Aorta (tissue), 5 donors: ENCODE measurements around the gene GRAPL. TPM values are rescaled to one million over a fixed set of nuclear protein-coding genes. Genes with fewer than 3 reads are reported as not detected.
"Not testable (repeated sequence)": the region's sequence is repeated elsewhere in the genome, so short reads cannot be mapped to it uniquely, and the experiment has no call there.

ENCODE experiments used
- ATAC-seq: fragments of 200-7000 bp; cut with Tn5 transposase; one replicate; pipeline ENCODE4 v1.9.1; 2022; ENCODE audit warnings: moderate library complexity; ENCODE audit not compliant: low FRiP score
- DNase-seq, 2 donors: peaks; one replicate each; pipeline ENCODE4 v3.0.0-alpha.2; 2020
- H3K27ac ChIP-seq, 2 donors: one replicate each; pipeline ENCODE4 v1.5.1; 2013; ENCODE audit warnings: low read length in 2 of 2, mild to moderate bottlenecking in 2 of 2, moderate library complexity in 2 of 2, control low read depth in 1 of 2, inconsistent platforms in 1 of 2, low read depth in 1 of 2
- H3K27me3 ChIP-seq, 2 donors: one replicate each; pipeline ENCODE4 v1.6.1; 2013; ENCODE audit warnings: control low read depth in 1 of 2, low read length in 1 of 2, mild to moderate bottlenecking in 1 of 2, moderate library complexity in 1 of 2; ENCODE audit not compliant: insufficient read depth in 2 of 2, control insufficient read depth in 1 of 2
- H3K36me3 ChIP-seq, 2 donors: one replicate each; pipeline ENCODE4 v1.6.1; 2013; ENCODE audit warnings: control low read depth in 1 of 2, low read length in 1 of 2, mild to moderate bottlenecking in 1 of 2; ENCODE audit not compliant: insufficient read depth in 2 of 2, control insufficient read depth in 1 of 2
- H3K4me1 ChIP-seq, 2 donors: one replicate each; pipeline ENCODE4 v1.6.1; 2013; ENCODE audit warnings: low read length in 2 of 2, control low read depth in 1 of 2, mild to moderate bottlenecking in 1 of 2, moderate library complexity in 1 of 2; ENCODE audit not compliant: insufficient read depth in 2 of 2, control insufficient read depth in 1 of 2
- H3K4me3 ChIP-seq, 2 donors: one replicate each; pipeline ENCODE4 v1.5.1; 2013; ENCODE audit warnings: low read length in 2 of 2, control low read depth in 1 of 2, mild to moderate bottlenecking in 1 of 2
- H3K9me3 ChIP-seq: one replicate; pipeline ENCODE4 v1.6.1; 2013; ENCODE audit warnings: mild to moderate bottlenecking, low read length; ENCODE audit not compliant: control insufficient read depth
- WGBS, 2 donors: extraction: QIAGEN DNeasy Blood & Tissue Kit; methylation state at CpG; one replicate each; pipeline ENCODE4 v1.1.7; 2013; 5-methylcytosine and 5-hydroxymethylcytosine counted together
- intact Hi-C, 2 donors: fragments of 100-400 bp; cut with DNase I; formaldehyde crosslinking; loops; one replicate each; pipeline versions ENCODE4 v1.14.2 to v1.15.0; 2022
- long read RNA-seq, 2 donors: library from polyadenylated mRNA; unstranded; transcript quantifications; one replicate each; pipeline ENCODE4 v2.0.0, GENCODE V29; 2020 to 2021
- polyA plus RNA-seq, 2 donors: library from polyadenylated mRNA; stranded (reverse); fragments of 200-250 nt; gene quantifications; one replicate each; pipeline ENCODE4 v1.2.3, GENCODE V29; 2013
- total RNA-seq, 2 donors: library from RNA; stranded (reverse); fragmentation: NEBNext Ultra II Directional; extraction: Animal tissue kit (Norgen Biotek cat#: 25700); gene quantifications; one replicate each; pipeline ENCODE4 v1.2.1, GENCODE V29; 2021
- donor health status: healthy with polysubstance abuse.
- donor health status: Bipolar disorder and iron deficiency.
- donor health status: DM: no; HTN: no; CAD: no.
- donor health status: DM: no; HTN: no; CAD: no.
- donor health status: DM: yes; HTN: yes; CAD: no.

Gene GRAPL
- total RNA-seq = 1 to 10 TPM; 6.3 to 6.6 TPM
- not detected for polyA plus RNA-seq
- long read RNA-seq, donor 1, partial matches to known transcripts = 0 of 7 reads
- long read RNA-seq, donor 1, other reads (novel, unspliced or antisense) = 5 of 7 reads
- long read RNA-seq, donor 2, partial matches to known transcripts = 0 of 4 reads
- long read RNA-seq, donor 2, other reads (novel, unspliced or antisense) = 4 of 4 reads

DNA sequence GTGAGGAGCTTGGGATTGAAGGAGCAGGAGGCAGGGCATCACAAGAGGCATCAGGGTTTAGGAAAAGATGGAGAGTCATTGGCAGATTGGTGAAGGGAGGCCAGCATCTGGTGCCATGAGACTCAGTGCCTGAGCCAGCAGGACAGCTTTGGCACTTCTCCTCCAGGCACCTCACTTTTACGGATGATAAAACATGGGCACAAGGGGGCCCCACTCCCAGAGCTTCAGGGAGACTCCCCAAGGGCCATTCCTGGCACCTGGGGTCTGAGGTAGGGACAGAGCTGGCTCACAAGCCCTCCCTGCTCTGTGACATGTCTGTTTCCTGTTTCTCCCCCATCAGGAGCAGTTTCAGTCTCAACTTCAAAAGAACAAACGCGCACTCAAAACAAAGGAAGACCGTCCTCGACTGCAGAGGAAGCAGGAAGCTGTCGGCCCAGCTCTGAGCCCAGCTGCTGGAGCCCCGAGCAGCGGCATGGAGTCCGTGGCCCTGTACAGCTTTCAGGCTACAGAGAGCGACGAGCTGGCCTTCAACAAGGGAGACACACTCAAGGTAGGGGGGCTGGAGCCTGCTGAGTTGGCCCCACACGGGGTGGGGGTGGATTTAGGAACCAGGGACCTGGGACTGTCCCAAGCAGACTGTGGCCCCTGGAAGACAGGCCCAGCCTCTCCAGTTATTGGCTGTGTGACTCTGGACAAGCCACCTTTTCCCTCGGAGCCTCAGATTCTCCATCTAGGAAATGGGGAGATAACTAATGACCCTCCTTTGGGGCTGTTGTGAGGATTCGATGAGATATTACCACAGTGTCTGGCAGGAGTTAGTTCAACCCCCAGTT lies at the start of gene GRAPL:
TSS of gene GRAPL (plus strand) at position 442 of the 833 bp plus-strand sequence. CDS start at position 473, 31 bp downstream.
- ATAC-seq, H3K36me3 ChIP-seq, H3K27ac ChIP-seq, H3K4me1 ChIP-seq, intact Hi-C loops, H3K27me3 ChIP-seq, H3K4me3 ChIP-seq, H3K9me3 ChIP-seq, DNase-seq: not testable (repeated sequence)
- WGBS, 2 donors = no CpG with 5 or more reads among the region's 14 CpGs

DNA sequence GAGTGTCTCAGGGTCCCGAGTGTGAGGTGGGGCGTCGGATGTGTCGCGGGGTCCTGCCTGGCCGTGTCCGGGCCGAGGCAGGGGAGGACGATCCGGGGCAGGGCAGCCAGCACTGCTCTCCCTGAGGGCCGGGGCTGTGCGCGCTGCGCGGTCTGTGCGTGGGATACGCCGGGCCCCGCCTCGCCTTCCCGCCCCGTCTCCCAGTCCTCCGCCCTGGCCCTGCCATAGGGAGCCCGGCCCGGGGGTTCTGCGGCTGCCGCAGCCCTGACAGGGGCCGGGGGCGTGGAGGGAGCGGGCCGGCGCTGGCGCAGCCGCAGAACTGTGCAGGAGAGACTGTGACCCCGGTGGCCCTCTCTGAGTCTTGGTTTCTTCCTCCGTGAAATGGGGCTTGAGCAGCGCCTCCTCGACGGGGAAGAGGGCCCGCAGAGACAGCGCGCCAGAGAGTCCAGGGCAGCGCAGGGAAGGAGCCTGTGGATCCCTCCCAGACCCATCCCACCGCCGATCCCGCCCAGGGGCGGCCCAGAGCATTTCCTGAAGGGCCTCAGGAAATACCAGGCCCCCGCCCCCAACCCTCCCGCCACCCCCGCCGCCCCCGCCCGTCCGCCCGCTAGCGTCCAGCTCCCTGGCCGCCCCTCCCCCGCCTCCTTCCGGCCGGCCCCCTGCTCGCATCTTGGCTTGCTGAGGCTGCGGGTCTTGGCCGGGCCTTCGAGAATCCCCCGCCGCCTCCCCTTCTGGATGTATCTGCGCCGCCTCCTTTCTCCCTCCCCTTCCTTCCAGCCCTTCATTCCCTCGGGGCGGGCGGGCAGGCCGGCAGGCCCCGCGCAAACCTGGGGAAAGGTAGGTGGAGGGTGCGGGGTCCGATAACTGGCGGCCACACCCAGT lies 38.3 kb upstream of the GRAPL start:
- intact Hi-C loops, H3K27me3 ChIP-seq, H3K9me3 ChIP-seq, H3K4me1 ChIP-seq, H3K4me3 ChIP-seq, H3K27ac ChIP-seq, H3K36me3 ChIP-seq: not testable (repeated sequence)
- ATAC-seq = peak; percentile 89
- WGBS, 2 donors = 2% methylated on average over 13 of the region's 77 CpGs; no CpG with 5 or more reads in 1 of the 2 donors
- peak; percentile 5 to 37 for DNase-seq

DNA sequence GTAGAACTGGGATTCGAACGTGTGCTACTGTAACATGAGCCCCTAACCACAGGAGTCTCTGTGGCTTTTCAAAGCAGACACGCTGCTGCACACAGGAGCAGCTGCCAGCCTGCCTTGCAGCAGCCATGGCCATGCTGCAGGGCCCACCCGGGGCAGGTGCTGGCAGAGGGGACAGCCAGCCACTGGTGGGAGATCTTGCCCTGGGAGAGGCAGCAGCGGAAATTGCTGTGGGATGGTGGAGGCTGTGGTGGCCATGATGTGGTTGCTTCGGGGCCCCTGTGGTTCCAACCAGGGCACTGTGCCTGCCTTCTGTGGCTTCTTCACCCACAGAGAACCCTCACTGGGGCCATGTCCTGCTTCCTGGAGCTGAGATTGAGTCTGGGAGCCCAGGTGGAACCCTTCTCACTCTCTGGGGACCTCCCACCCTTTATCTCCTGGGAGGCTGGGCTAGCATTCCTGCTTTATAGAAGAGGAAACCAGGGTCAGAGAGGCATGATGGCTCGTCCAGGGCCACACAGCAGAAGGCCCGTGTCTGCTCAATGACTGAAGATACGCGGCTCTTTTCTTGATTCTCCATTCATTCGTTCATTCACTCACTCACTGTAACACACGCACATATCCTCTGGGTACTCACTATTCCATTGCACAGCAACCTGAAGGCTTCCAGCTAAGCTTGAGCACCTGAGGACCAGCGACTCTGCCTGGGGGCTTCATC lies 37.2 kb upstream of the GRAPL start:
- H3K27me3 ChIP-seq, H3K4me3 ChIP-seq, H3K36me3 ChIP-seq, intact Hi-C loops, H3K4me1 ChIP-seq, H3K27ac ChIP-seq, DNase-seq, H3K9me3 ChIP-seq, ATAC-seq: not testable (repeated sequence)
- WGBS, 2 donors = no CpG with 5 or more reads among the region's 13 CpGs

DNA sequence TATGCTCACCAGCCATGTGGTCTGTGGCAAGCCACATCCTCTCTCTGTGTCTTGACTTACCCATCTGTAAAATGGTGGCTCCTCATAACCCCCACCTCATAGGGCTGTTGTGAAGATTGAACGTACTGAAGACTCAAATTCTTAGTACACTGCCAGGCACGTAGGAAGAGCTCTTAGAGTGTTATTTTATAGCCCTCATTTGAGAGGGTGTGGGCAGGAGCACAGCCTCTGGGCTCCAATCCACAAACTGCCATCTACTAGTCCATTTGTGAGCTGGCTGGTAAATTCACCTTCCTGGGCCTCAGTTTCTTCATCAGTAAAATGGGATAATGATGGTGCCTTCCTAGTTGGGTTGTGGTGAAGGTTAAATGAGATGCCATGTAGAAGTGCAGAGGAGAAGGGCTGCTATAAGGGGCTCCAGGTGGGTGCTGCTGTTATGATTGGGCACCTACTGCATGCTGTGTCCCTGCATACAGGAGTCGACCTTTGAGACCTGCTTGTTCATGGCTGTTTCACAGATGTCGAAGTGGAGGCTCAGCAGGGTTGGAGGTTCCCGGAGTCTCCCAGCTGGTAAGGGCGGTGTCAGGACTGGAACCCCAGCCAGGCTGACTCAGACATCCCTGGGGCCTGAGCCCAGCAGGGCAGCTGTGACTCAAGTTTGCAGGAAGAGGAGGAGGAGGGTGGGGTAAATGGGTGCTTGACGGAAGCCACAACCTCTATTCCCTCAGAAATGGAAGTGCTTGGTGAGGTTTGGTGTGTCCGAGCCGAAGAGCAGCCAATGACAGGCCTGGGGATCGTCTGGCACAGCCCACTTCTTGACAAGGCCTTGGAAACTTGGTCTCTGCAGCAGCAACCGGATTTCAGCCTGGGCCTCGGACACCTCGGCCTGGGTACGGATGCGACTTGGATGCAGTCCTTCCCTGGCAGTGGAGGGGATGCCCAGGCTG lies 34.4 kb upstream of the GRAPL start:
- 21 to 26% methylated on average over 3 to 12 of the region's 15 CpGs for WGBS, 2 donors
- H3K27ac ChIP-seq = not testable (repeated sequence)

DNA sequence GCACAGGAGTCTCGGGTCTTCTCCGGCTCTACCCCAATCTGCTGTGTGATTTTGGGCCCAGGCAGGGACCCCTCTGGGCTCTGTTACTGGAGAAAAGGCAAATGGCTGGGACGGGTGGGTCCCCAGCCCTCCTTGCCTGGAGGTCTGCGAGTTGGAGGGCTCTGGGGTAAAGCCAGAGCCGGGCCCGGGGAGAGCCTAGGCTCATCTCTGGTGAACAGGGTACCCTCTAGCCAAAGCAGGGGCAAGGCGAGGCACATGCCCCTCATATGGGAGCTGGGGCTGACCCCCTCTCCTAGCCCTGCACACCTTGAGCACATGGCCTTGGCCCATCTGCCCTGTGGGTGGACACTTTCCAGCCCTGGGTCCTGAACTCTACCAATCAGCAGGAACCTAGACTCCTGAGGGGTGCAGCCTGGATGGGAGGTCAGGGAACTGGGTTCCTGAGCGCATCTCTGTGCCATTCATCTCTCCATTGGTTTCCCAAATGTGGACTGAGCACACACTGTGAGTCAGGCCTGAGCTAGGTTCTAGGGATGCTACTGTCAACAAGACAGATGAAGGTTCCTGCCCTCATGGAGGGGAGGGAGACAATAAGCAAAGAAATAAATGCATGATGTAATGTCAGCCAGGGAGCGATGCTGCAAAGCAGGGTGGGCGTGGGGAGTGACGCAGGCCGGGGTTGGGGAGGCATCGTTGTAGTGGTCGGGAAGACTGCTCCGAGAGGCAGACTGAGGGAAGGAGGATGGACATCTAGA lies 33.5 kb upstream of the GRAPL start:
- peak overlapping the region in 1 of 2 donors; percentile 4 for H3K27ac ChIP-seq
- H3K4me3 ChIP-seq, H3K9me3 ChIP-seq, H3K27me3 ChIP-seq, H3K4me1 ChIP-seq, H3K36me3 ChIP-seq, ATAC-seq, intact Hi-C loops: not testable (repeated sequence)
- 90% methylated on average over 7 of the region's 15 CpGs; no CpG with 5 or more reads in 1 of the 2 donors for WGBS, 2 donors
- DNase-seq = peak; percentile 35 to 71

More for the DNA sequence above, 34.4 kb upstream of the GRAPL start:
- intact Hi-C loops, H3K4me3 ChIP-seq, H3K36me3 ChIP-seq, H3K9me3 ChIP-seq, H3K4me1 ChIP-seq, H3K27me3 ChIP-seq: not testable (repeated sequence)
- peak; percentile 77 for ATAC-seq
- DNase-seq = peak; percentile 60 to 89

DNA sequence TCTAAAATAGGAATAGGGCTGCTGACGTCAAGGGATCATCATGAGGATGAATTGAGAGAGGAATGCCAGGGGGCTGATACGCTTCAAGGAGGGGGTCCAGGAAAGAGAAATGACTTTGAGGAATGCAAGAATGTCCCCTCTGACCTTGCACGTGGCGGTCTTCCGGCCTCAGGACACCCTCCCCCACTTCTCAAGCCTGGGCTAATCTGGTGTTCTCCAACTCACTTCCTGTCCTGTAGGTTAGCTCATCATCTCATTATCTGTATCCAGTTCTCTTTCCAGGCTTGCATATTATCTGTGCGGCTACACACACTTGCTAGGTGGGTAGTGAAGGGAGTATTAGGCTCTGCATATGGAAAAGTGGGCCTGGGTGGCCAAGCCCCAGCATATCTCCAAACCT lies 18.9 kb upstream of the GRAPL start:
- H3K4me3 ChIP-seq, H3K36me3 ChIP-seq, H3K4me1 ChIP-seq, ATAC-seq, DNase-seq, intact Hi-C loops, H3K27me3 ChIP-seq, H3K9me3 ChIP-seq, H3K27ac ChIP-seq: not testable (repeated sequence)
- 79 to 89% methylated on average over 3 of the region's 6 CpGs for WGBS, 2 donors
